SK-N-MC (cell line): ENCODE measurements around the gene ZBTB7C.

Experiments
- EZH2 ChIP-seq: fragments of 200-600 bp; sonication (generic); IDR thresholded peaks from one replicate; pipeline ENCODE4 v1.6.1; 2017; ENCODE audit warnings: antibody characterized with exemption
- FOXP2 ChIP-seq: optimal IDR thresholded peaks from 2 replicates; pipeline ENCODE3; 2011; ENCODE audit warnings: mild to moderate bottlenecking, moderate library complexity; ENCODE audit not compliant: insufficient read depth; ENCODE audit errors: extremely low read length, control extremely low read depth
- POLR2AphosphoS5 ChIP-seq: IDR thresholded peaks from 2 replicates; pipeline ENCODE4 v1.6.1; 2012; ENCODE audit warnings: mild to moderate bottlenecking, low read depth, low read length, borderline replicate concordance

GRCh38 chr18:48340560-48340959 is 68.6 kb downstream of the ZBTB7C start:
- TF ChIP-seq EZH2, result no peak
- no peak for TF ChIP-seq POLR2AphosphoS5
- no peak for TF ChIP-seq FOXP2
